ENCODE data around the gene PLEKHM1. TPM values are rescaled to one million over a fixed set of nuclear protein-coding genes. Genes with fewer than 3 reads are reported as not detected.
A peak's percentile ranks its signal among the peaks of the same experiment; 100 is the strongest.
"Not testable (repeated sequence)": the region's sequence is repeated elsewhere in the genome, so short reads cannot be mapped to it uniquely, and the experiment has no call there.

Gene PLEKHM1
- total RNA-seq, 1 donor from 2014 or later: 16.4 TPM

GRCh38 chr17:45441526-45442310 is 48.8 kb downstream of the PLEKHM1 start:
- no peak for DNase-seq

DNA sequence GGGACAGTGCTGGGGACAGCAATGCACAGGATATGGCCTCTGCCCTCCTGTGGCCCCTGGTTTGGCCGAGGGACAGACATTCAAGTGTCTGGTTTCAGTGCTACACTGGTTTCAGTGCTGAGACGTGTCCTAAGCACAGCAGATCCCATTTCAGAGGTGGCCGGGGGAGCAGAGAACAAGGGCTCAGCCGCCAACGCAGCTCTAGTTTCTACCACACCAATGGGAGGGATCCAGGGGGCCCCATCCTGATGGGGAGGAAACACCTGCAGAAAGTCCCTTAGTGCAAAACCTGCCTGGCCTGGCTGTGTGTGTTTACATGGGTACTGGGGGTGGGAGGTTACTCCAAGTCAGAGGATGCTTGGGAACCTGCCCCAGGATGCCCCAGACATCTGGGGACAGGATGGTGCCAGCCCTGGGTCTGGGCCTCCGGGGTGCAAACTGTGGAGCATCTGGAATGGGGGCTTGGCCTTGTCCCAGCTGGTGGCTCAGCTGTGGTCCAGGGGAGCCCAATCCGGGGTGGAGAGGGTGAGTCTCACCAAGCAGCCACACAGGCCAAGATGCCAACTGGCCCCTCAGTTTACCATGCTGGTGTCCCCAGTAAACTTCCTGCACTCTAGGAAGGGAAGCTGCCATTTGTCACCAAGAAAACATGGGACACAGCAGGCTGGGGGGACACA is 49.5 kb downstream of the PLEKHM1 start:
- not testable (repeated sequence) for DNase-seq

- DNase-seq: peak; percentile 36
These were observed 50.3 kb downstream of the PLEKHM1 start for GRCh38 chr17:45440161-45440778.

- DNase-seq: no peak
These were observed 51.5 kb downstream of the PLEKHM1 start for GRCh38 chr17:45438931-45439610.

DNA sequence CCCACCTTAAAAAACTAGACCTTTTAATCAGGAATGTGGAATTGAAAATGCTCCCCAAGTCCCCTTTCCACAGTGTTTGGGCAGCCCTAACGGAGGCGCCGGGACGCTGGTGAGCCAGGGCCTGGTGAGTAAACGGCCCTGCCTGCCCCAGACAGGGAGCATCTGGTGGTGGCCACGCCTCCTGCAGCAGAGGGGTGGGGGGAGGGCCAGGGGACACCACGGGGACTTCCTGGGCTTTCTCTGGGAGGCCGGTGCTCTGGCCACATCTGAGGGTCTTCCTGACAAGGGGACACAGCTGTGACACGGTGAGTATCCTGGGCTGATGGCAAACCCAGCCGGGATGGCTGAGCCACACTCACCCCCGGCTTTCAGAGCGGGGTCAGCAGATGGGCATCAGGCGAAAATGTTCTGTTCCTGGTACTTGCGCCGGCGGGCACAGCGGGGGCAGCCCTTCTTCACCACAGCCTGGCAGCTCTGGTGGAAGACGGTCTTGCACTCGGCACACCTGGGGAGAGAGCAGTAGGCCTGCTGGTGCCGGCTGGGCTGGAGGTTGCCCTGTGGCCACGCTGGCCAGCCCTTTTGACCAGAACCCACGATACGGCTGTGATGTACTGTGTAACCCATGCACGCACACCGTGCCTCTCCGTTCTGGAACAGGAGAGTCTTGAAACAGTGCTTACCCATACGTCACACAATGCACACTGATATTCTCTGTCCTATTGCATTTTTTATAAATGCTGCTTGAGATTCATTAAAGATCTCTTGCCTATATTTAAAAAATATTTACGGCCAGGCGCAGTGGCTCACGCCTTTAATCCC is 52.8 kb downstream of the PLEKHM1 start:
- DNase-seq: no peak

DNA sequence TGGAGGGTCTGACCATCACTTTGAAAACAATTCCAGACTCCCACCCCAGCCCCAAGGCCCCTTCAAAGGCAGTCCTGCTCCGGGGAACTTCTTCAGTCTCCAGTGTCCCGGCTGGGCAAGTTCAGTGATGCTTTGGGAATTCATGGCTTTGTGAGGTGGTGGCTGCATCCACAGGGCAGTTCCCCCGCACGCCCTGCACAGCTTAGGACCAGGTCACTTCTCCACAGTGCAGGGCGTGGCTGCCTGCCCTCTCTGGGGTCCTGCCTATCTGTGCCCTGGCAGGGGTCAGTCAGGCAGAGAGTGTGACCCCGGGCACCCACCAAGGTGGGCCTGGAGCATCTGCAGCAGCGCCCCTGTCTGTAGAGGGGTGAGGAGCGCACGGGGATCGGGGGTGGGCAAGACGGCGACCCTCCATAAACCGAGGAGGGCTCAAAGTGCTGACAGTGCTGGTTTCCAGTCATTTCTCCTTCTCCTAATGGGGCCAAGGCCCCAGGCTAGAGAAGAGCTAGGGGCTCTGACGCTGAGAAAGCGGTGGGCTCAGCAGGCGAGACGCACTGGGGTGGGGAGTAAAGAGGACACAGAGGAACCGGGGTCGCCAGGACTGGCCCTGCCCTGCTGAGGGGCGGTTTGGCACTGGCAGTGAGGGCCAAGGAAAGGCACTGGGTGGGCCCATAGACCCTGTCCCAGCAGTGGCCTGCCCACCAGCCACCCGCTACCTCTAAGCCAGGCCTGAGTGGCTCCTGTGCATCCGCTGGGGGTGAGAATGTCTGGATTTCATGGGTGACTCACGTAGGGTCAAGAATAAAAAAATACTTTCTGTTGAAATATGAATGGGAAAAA is 53.7 kb downstream of the PLEKHM1 start:
- DNase-seq: no peak

DNA sequence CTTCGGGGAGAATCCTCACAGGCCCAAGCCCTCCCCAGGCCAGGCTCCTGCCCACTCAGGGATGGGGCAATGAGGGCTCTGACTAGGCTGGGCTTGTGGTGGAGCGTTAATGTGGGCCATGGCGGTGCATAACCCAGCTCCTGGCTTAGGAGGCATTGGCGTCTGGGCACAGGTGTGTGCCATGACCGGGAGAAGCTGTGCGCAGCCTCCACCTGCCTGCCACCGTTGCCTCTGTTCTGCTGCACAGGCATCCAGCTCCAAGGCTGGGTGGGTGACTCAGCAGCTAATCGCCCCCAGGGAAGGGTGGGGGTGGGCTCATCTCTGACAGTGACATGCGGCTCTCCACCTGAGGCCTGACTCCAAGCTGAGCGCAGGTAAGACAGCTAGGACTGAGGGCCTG is 54.4 kb downstream of the PLEKHM1 start:
- no peak for DNase-seq

- DNase-seq: no peak
These were observed 55.0 kb downstream of the PLEKHM1 start for GRCh38 chr17:45435481-45435880.

- no peak for DNase-seq
These were observed 57.4 kb downstream of the PLEKHM1 start for GRCh38 chr17:45433159-45433535.

DNA sequence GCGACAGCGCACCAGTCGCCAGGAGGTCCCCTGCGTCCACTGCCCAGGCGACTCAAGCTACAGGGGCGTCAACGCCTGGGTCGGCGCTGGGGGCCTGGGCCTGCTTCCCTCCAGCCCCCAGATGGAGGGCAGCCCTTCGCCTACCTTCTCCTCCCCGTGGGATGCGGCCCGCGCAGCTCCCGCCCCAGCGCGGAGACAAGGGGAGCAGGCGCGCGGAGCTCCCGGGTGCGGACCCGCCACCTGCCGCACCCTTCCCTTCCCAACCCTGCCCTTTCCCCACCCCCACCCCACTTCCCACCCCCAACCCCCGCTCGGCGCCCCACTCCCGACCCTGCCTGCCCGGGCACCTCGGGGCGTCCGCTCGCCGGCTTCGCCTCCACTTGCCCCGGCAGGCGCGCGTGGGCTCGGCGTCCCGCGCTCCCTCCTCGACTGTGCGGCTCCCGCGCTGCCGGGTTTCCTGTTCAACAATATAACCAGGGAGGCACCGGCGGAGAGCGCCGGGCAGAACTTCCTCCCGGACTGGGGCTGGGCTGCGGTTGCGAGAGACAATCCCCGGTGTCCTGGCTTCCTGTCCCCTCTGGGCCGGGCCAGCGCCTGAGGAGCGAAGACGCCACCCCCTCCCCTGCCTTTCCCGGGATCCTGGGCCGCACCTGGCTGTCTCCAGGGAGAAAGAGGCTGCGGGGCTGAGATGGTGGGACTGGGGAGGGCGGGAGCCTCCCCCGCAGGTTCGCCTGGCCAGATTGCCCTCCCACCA is 57.9 kb downstream of the PLEKHM1 start, which contains the start of gene ARHGAP27:
TSS of gene ARHGAP27 (minus strand) at position 466 of the 754 bp plus-strand sequence. CDS start 2,591 bp downstream, outside the sequence.
- peak; percentile 26 for DNase-seq

- DNase-seq: peak; percentile 63
These were observed 58.8 kb downstream of the PLEKHM1 start for GRCh38 chr17:45431531-45432404.

- peak; percentile 68 for DNase-seq
These were observed 59.6 kb downstream of the PLEKHM1 start for GRCh38 chr17:45430738-45431530.

DNA sequence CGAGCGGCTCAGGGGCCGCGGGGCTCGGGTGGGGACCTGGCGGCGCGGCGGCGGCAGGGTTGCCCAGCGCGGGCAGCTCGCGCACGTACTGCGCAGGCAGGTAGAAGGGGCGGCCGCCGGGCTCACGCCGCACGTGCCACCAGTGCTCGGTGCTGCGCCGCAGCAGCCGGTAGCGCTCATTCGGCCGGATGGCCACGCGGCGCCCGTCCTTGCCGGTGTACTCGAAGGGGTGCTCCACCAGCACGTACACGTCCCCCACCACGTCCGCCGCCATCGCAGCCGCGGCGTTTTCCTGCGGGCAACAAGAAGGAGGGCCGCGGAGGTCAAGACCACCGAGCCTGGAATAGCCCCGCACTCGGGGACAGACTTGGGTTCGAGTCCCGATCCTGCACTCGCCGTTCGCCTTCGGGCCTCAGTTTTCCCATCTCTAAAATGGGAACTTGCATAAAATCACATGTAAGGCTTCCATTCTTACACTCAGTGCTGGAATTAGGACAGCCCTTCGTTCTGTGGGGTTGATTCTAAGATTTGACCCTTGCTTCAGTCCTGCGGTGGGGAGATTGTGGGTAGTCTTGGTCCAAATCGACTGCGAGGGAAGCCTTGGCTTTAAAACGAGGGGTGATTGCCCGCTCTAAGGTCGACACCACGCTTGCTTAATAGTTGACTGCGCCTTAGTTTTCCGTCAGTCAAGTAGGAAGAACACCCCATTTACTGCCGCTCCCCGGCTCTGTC is 60.3 kb downstream of the PLEKHM1 start:
- no peak for DNase-seq

DNA sequence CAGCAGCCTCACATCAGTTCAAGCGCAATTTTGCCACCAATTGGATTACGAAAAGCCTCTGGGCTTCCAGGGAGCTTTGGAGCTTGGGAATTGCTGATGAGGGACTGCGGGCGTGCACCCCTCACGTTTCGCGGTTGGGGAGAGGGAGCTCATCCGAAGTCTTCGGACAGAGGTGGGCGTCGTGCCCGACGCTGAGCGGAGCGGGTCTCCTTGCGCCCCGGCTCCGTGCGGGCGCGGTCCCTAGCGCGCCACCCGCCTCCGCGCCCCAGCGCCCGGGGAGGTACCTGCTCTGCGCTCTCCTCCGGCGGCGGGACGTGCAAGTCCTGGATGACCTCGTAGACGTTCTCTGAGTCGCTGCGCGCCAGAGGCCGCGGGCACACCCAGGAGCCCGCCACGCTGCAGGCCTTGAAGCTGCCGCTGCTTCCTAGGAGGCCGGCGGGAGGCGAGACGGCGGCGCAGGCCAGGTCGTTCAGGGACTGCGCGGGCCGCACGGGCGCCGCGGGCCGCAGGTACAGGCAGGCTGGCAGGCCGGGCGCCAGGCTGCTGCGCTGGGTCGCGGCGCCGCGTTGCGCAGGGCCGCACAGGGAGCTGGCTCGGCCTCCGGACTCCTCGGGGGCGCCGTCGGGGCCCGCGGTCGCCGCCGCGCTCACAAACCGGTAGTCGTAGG is 61.0 kb downstream of the PLEKHM1 start:
- no peak for DNase-seq

DNA sequence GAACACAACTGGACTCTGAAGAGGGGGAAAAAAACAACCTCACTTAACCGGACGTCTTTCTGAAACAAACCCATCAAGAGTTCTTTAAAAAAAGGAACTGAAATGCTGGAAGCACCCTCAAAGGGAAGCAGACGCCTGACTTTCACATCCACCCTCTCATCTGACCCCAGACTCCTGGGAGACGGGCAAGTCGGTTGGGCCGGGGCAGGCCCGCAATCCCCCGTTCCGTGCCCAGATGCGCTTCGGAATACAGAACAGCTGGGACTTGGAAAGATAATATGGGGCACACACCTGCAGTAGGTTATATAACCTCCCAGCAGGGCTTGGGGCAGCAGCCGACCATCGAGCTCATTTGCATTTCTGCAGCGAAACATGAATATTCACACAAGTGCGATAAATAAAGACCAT is 61.6 kb downstream of the PLEKHM1 start:
- DNase-seq: no peak

- DNase-seq: peak; percentile 78
These were observed 62.4 kb downstream of the PLEKHM1 start for GRCh38 chr17:45428050-45428617.
